Epithelial cell of esophagus (primary cell): Measurements from ENCODE around the gene PRDM10.

ENCODE experiments used
- DNase-seq: peaks from one replicate; pipeline ENCODE4 v3.0.0; 2010; ENCODE audit warnings: low read depth
- H3K4me3 ChIP-seq: 2 replicates; pipeline ENCODE4 v1.5.1; 2011; ENCODE audit warnings: mild to moderate bottlenecking, low read length, control low read depth
- TF ChIP-seq, protein P1 (sequence below): IDR thresholded peaks from 2 replicates; pipeline ENCODE4 v1.5.1; 2011; ENCODE audit warnings: low read depth, mild to moderate bottlenecking, low read length, control low read depth, inconsistent platforms; ENCODE audit not compliant: insufficient read depth; ENCODE audit errors: missing control alignments

PRDM10 gene

DNA sequence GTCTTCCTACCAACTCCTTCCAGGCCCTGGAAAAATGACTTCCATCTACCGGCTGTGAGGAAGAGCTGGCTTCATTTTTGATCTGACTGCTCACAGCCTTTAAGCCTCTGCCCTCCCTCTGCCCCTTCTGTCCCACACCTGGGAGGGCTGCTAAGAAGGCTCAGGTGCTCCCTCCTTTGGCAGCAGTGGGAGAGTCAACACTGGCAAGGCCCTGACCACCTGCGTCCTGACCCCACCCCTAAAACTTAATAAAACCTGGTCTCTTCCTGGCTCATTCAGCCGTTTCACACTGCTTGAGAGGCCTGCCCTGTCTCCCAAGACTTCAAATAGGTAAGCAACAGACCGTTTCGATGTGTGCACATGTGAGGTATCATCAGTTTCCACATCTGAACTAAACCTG, 55.2 kb downstream of the PRDM10 start:
- TF ChIP-seq, protein P1, sequence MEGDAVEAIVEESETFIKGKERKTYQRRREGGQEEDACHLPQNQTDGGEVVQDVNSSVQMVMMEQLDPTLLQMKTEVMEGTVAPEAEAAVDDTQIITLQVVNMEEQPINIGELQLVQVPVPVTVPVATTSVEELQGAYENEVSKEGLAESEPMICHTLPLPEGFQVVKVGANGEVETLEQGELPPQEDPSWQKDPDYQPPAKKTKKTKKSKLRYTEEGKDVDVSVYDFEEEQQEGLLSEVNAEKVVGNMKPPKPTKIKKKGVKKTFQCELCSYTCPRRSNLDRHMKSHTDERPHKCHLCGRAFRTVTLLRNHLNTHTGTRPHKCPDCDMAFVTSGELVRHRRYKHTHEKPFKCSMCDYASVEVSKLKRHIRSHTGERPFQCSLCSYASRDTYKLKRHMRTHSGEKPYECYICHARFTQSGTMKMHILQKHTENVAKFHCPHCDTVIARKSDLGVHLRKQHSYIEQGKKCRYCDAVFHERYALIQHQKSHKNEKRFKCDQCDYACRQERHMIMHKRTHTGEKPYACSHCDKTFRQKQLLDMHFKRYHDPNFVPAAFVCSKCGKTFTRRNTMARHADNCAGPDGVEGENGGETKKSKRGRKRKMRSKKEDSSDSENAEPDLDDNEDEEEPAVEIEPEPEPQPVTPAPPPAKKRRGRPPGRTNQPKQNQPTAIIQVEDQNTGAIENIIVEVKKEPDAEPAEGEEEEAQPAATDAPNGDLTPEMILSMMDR, result no peak
- DNase-seq, result no peak
- H3K4me3 ChIP-seq, result no peak overlapping the region

- TF ChIP-seq, protein P1, result no peak
- no peak for DNase-seq
Measured at GRCh38 chr11:129946965-129947364, 55.7 kb downstream of the PRDM10 start.

DNA sequence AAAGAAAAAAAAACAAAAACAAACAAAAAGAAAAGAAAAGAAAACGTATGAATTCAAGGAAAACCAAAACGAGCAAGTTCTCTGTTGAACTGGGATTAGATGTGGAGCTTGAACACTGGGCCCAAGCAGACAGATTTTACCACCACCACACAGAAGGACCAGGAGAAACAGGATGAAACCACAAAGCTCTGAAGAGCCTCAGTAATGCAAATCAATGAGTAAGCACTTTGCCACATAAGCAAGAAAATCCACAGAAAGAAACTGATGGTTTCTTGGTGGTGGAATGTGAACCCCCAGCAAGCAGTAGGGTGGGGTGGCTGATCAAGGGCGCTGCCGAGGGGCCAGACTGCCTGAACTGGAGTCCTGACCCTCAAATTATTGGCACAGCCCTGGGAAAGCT, 56.4 kb downstream of the PRDM10 start:
- H3K4me3 ChIP-seq, result no peak overlapping the region
- DNase-seq, result no peak
- TF ChIP-seq, protein P1, result no peak

More at GRCh38 chr11:129946965-129947364, 55.7 kb downstream of the PRDM10 start:
- H3K4me3 ChIP-seq, result no peak overlapping the region

- DNase-seq, result no peak
- no peak overlapping the region for H3K4me3 ChIP-seq
- TF ChIP-seq, protein P1, result no peak
Measured at GRCh38 chr11:129945373-129945772, 57.3 kb downstream of the PRDM10 start.

- no peak overlapping the region for H3K4me3 ChIP-seq
- no peak for DNase-seq
- TF ChIP-seq, protein P1, result no peak
Measured at GRCh38 chr11:129944696-129945095, 57.9 kb downstream of the PRDM10 start.

DNA sequence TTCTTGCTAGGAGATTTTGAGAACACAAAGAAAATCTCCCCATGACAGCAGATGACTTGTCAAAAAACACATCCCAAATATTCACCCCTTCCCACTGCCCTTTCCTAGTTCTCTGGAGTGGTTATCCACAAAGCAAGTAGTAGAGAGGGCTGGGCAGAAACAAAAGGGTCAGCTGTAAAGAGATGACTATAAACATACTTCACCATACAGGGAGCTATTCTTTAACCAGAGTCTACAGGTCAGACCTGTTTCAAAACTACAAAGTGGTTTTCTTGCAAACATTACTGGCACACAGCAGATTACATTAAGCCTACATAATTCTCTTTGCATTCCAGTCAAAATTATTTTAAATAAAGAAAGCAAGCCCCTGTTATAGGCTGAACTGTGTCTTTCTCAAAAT, 59.6 kb downstream of the PRDM10 start:
- no peak for DNase-seq
- TF ChIP-seq, protein P1, result no peak

DNA sequence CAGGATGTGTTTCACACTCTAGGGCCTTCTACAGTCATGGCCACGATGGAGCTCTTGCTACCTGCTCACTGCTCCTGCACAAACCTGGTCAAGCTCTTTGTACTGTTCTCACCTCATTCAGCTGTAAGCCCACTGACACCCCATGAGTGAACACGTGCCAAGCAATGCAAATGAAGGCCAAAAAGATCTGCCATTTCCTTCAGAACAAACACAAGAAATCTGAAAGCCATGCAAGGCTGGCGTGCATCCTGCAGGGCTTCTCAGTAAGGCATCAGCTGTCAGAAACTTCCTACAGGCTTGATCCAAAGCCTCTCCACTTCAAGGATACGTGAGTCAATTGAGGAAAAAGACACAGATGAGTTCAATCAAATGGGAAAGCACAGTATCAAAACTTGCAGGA, 63.1 kb downstream of the PRDM10 start:
- H3K4me3 ChIP-seq, result no peak overlapping the region
- DNase-seq, result no peak
- TF ChIP-seq, protein P1, result no peak

More for the DNA sequence above, 59.6 kb downstream of the PRDM10 start:
- no peak overlapping the region for H3K4me3 ChIP-seq
